ENCODE data around the gene NUMB.
"Not testable (repeated sequence)": the region's sequence is repeated elsewhere in the genome, so short reads cannot be mapped to it uniquely, and the experiment has no call there.

The NUMB gene

GRCh38 chr14:73397810-73398209, 60.5 kb downstream of the NUMB start:
- TF ChIP-seq, protein P1, sequence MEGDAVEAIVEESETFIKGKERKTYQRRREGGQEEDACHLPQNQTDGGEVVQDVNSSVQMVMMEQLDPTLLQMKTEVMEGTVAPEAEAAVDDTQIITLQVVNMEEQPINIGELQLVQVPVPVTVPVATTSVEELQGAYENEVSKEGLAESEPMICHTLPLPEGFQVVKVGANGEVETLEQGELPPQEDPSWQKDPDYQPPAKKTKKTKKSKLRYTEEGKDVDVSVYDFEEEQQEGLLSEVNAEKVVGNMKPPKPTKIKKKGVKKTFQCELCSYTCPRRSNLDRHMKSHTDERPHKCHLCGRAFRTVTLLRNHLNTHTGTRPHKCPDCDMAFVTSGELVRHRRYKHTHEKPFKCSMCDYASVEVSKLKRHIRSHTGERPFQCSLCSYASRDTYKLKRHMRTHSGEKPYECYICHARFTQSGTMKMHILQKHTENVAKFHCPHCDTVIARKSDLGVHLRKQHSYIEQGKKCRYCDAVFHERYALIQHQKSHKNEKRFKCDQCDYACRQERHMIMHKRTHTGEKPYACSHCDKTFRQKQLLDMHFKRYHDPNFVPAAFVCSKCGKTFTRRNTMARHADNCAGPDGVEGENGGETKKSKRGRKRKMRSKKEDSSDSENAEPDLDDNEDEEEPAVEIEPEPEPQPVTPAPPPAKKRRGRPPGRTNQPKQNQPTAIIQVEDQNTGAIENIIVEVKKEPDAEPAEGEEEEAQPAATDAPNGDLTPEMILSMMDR (IDR thresholded peaks at IDR 0.05; ENCODE audit: borderline replicate concordance, insufficient read depth, low read depth, low read length) = no peak

DNA sequence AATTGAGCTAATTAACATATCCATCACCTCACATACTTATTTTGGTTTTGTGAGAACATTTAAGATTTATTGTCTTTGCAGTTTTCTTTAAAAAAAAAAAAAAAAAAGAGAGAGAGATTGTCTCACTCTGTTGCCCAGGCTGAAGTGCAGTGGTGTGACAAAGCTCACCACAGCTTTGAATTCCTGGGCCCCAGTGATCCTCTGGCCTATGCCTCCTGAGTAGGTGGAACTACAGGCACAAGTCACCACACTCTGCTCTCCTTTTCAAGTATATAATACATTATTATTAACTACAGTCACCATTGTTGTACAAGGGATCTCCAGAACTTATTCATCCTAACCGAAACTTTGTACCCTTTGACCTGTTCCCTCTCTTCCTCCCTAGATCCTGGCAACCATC, 64.0 kb downstream of the NUMB start:
- TF ChIP-seq, protein P1 (IDR thresholded peaks at IDR 0.05; ENCODE audit: borderline replicate concordance, insufficient read depth, low read depth, low read length) = no peak

More at GRCh38 chr14:73397810-73398209, 60.5 kb downstream of the NUMB start:
- no peak overlapping the region for H3K4me3 ChIP-seq (ENCODE audit: low read depth, low read length)

GRCh38 chr14:73393375-73393774, 65.0 kb downstream of the NUMB start:
- H3K4me3 ChIP-seq (ENCODE audit: low read depth, low read length) = no peak overlapping the region
- TF ChIP-seq, protein P1 (IDR thresholded peaks at IDR 0.05; ENCODE audit: borderline replicate concordance, insufficient read depth, low read depth, low read length) = no peak

More for the DNA sequence above, 64.0 kb downstream of the NUMB start:
- H3K4me3 ChIP-seq (ENCODE audit: low read depth, low read length) = no peak overlapping the region

DNA sequence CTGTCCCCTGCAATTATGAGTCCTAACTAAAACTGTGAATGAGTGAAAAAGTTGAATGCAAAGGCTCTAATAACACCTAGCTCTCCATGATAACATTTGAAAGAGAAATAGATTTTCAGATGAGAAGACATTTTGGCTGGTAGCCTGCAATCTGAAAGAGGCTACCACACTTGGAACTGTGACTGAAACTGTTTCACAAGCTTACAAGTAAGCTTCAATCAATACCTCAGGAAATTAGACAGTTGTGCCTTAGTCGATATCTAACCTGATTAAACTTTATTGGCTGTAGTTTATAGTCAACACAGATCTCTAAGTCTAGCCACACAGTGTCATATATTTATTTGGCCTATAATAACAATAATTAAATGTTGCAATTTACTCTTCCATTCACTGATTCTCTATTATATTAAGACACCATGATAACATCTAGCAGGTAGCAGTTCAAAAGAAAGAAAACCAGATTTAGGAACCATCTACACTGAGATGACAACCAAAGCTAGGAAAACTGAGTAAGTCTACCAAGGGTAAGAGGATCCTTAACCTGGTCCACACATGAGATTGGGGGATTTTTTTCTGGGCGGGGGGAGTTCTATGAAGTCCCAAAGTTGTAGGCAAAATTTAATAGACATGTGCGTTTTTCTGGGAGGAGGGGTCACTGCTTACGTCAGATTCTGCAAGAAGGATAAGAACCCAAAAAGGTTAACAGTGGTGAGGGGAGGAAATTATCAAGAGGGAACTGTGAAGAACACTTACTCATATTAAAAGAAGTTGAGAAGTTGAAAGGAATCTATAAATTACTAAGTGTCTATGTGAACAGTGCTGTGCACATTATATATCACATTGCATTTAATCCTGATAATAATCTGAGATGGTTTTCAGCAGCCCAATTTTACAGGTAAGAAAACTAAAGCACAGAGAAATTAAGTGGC, 65.8 kb downstream of the NUMB start:
- TF ChIP-seq, protein P1 (IDR thresholded peaks at IDR 0.05; ENCODE audit: borderline replicate concordance, insufficient read depth, low read depth, low read length) = no peak
- no peak overlapping the region for H3K4me3 ChIP-seq (ENCODE audit: low read depth, low read length)

DNA sequence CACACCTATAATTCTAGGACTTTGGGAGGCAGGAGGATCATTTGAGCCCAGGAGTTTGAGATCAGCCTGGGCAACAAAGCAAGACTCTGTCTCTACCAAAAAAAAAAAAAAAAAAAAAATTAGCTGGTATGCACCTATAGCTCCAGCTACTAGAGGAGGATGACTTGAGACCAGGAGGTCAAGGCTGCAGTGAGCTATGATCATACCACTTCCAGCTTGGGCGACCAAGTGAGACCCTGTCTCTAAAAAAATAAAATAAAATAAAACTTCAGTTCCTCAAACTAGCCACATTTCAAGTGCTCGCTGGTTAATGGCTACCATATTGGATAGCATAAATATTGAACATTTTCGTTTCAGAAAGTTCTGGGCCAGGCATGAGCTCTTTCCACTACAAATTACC, 70.5 kb downstream of the NUMB start:
- H3K4me3 ChIP-seq (ENCODE audit: low read depth, low read length) = not testable (repeated sequence)

DNA sequence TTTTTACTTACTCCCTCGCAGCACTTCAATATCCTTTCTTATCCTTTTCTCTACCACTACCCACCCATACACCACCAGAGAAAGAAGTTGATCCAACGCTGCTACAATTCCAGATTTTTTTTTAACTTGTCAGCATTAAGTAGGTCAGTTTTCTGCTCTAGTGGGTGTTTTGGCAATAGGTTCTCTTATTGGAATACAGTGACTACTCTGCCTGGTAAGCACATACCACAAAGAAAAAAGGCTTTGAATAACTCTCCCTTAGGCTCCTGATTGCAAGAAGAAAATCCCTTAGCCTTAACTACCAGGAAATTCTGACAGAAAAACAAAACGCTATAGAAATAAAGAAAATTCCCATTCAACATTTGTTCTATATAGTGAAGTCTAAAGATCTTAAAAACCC, 72.0 kb downstream of the NUMB start:
- TF ChIP-seq, protein P1 (IDR thresholded peaks at IDR 0.05; ENCODE audit: borderline replicate concordance, insufficient read depth, low read depth, low read length) = no peak
- no peak overlapping the region for H3K4me3 ChIP-seq (ENCODE audit: low read depth, low read length)

- not testable (repeated sequence) for H3K4me3 ChIP-seq (ENCODE audit: low read depth, low read length)
Observed at GRCh38 chr14:73385021-73385420, 73.3 kb downstream of the NUMB start.

GRCh38 chr14:73383356-73383755, 75.0 kb downstream of the NUMB start:
- TF ChIP-seq, protein P1 (IDR thresholded peaks at IDR 0.05; ENCODE audit: borderline replicate concordance, insufficient read depth, low read depth, low read length) = no peak
- no peak overlapping the region for H3K4me3 ChIP-seq (ENCODE audit: low read depth, low read length)
